SK-N-MC (cell line): ENCODE measurements around the gene MEGF9.
"Not testable (repeated sequence)": the region's sequence is repeated elsewhere in the genome, so short reads cannot be mapped to it uniquely, and the experiment has no call there.

Experiments
- DNase-seq: peaks from one replicate; pipeline ENCODE4 v3.0.0-alpha.2; 2011; ENCODE audit warnings: low read depth, low spot score
- H3K27ac ChIP-seq: fragments of 200-600 bp; sonication (generic); 2 replicates; pipeline ENCODE4 v1.5.1; 2016; ENCODE audit warnings: mixed run types
- H3K36me3 ChIP-seq: fragments of 200-600 bp; sonication (generic); 2 replicates; pipeline ENCODE4 v1.6.1; 2017; ENCODE audit warnings: antibody characterized with exemption, low read length, mixed read lengths; ENCODE audit not compliant: insufficient read depth
- H3K4me3 ChIP-seq: fragments of 200-600 bp; sonication (generic); 2 replicates; pipeline ENCODE4 v1.5.1; 2016
- H3K9ac ChIP-seq: fragments of 200-600 bp; sonication (generic); 2 replicates; pipeline ENCODE4 v1.8.0; 2017; ENCODE audit warnings: mixed run types, mixed read lengths; ENCODE audit not compliant: insufficient read length
- H3K9me3 ChIP-seq: fragments of 200-600 bp; sonication (generic); 2 replicates; pipeline ENCODE4 v1.6.1; 2017; ENCODE audit warnings: low read depth, mild to moderate bottlenecking, antibody characterized with exemption, low read length, moderate library complexity, mixed read lengths
- EZH2 ChIP-seq: fragments of 200-600 bp; sonication (generic); IDR thresholded peaks from one replicate; pipeline ENCODE4 v1.6.1; 2017; ENCODE audit warnings: antibody characterized with exemption
- FOXP2 ChIP-seq: optimal IDR thresholded peaks from 2 replicates; pipeline ENCODE3; 2011; ENCODE audit warnings: mild to moderate bottlenecking, moderate library complexity; ENCODE audit not compliant: insufficient read depth; ENCODE audit errors: extremely low read length, control extremely low read depth
- POLR2AphosphoS5 ChIP-seq: IDR thresholded peaks from 2 replicates; pipeline ENCODE4 v1.6.1; 2012; ENCODE audit warnings: mild to moderate bottlenecking, low read depth, low read length, borderline replicate concordance

MEGF9 gene

GRCh38 chr9:120755044-120755443 is 40.8 kb upstream of the MEGF9 start:
- peaks cover 12% of the 10 kb centered on the region; the same call in 1 of the 2 replicates for H3K36me3 ChIP-seq
- no peak for TF ChIP-seq POLR2AphosphoS5
- no peak overlapping the region for H3K4me3 ChIP-seq
- H3K9me3 ChIP-seq: no peaks in the 10 kb centered on the region
- no peak overlapping the region for H3K27ac ChIP-seq
- H3K9ac ChIP-seq: no peak overlapping the region
- DNase-seq: no peak

DNA sequence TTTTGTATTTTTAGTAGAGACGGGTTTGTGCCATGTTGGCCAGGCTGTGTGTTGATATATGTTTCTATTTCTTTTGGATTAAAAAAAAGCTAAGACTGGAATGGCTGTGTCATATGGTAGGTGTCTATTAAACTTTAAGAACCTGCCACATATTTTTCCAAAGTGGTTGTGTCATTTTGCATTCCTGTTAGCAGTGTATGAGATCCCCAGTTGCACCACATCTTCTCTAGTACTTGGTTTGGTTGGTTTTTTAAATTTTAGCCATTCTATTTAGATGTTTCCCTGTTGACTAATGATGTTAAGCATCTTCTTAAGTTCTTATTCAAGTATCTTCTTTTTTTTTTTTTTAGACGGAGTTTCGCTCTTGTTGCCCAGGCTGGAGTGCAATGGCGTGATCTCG is 36.2 kb upstream of the MEGF9 start:
- Histone ChIP-seq H3K36me3 (no peaks in the 10 kb centered on the region), H3K9ac (no peak overlapping the region), H3K4me3 (no peak overlapping the region), H3K27ac (no peak overlapping the region), H3K9me3 (no peaks in the 10 kb centered on the region)
- TF ChIP-seq POLR2AphosphoS5 (no peak), EZH2 (no peak), FOXP2 (no peak)
- DNase-seq: no peak

DNA sequence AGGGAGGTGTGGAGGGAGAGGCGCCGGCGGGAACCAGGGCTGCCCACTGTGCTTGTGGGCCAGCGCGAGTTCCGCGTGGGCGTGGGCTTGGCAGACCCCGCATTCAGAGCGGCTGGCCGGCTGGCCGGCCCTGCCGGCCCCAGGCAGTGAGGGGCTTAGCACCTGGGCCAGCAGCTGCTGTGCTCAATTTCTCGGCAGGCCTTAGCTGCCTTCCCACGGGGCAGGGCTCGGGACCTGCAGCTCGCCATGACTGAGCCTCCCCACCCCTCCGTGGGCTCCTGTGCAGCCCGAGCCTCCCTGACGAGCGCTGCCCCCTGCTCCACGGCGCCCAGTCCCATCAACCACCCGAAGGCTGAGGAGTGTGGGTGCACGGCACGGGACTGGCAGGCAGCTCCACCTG is 32.1 kb upstream of the MEGF9 start:
- not testable (repeated sequence) for H3K36me3 ChIP-seq, H3K27ac ChIP-seq, H3K4me3 ChIP-seq, H3K9ac ChIP-seq, DNase-seq, H3K9me3 ChIP-seq

GRCh38 chr9:120745278-120745677 is 31.0 kb upstream of the MEGF9 start:
- Histone ChIP-seq H3K36me3 (no peaks in the 10 kb centered on the region), H3K27ac (no peak overlapping the region), H3K9ac (no peak overlapping the region), H3K4me3 (no peak overlapping the region), H3K9me3 (no peaks in the 10 kb centered on the region)
- no peak for DNase-seq
- TF ChIP-seq EZH2 (no peak), FOXP2 (no peak), POLR2AphosphoS5 (no peak)

DNA sequence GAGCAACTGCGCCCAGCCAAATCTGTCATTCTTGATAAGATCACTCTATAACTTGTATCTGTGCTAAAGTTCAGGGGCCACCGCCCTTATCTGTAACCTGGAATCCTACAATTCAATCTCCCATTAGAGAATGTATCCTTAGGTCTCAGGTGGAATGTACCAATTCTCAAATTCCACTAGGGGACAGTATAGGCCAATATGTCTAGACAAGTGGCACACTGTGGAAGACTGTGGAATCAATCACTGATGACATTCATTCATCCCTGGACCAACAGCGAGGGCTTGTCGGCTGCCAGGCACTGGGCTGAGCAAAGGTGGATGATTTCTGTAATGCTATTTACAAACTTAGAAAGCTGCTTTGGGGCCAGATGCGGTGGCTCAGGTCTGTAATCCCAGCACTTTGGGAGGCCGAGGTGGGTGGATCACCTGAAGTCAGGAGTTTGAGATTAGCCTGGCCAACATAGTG is 28.7 kb upstream of the MEGF9 start:
- Histone ChIP-seq H3K4me3 (no peak overlapping the region), H3K27ac (no peak overlapping the region), H3K36me3 (no peaks in the 10 kb centered on the region), H3K9me3 (no peaks in the 10 kb centered on the region), H3K9ac (no peak overlapping the region)
- TF ChIP-seq POLR2AphosphoS5 (no peak), EZH2 (no peak), FOXP2 (no peak)
- no peak for DNase-seq

DNA sequence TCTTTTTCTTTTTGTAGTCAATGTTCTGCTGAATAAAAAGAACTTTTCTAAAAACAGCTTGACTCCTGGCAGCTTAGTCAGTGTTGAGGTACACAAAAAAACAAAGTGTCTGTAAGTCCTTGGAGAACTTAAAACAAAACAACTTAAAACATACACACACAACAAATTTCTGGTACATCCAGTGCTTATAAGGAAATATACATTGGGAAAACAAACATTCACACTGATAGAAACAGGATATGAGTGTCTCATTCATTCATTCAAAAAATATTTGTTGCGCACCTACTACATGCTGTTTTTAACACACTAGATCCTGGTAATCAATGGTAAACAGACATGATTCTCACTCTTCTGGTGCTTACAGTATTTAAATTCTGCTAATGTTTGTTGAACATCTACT is 27.4 kb upstream of the MEGF9 start:
- H3K9me3 ChIP-seq: no peaks in the 10 kb centered on the region
- TF ChIP-seq POLR2AphosphoS5 (no peak), FOXP2 (no peak), EZH2 (no peak)
- H3K9ac ChIP-seq: no peak overlapping the region
- H3K4me3 ChIP-seq: no peak overlapping the region
- no peak overlapping the region for H3K27ac ChIP-seq
- H3K36me3 ChIP-seq: no peaks in the 10 kb centered on the region
- no peak for DNase-seq

DNA sequence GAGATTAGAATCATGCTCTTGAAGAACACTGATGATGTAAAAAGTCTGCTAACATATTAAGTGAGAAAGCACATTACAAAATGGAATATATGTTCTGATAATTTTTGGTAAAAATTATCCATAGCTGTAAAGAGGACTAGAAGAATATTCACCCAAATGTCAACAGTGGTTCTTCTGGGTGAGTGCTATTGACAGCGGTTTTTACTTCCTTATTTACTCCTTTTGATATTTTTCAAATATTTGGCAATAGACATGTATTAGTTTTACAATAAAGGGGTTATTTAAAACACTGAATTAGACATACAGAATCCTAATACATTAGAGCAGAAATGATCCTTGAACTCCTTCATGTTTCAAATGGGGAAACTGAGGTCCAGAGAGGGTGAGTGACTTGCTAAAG is 26.9 kb upstream of the MEGF9 start:
- Histone ChIP-seq H3K27ac (no peak overlapping the region), H3K9me3 (no peaks in the 10 kb centered on the region), H3K36me3 (no peaks in the 10 kb centered on the region), H3K4me3 (no peak overlapping the region), H3K9ac (no peak overlapping the region)
- TF ChIP-seq POLR2AphosphoS5: no peak
- TF ChIP-seq EZH2: no peak
- TF ChIP-seq FOXP2: no peak
- DNase-seq: no peak

- Histone ChIP-seq H3K27ac (no peak overlapping the region), H3K4me3 (no peak overlapping the region), H3K9me3 (no peaks in the 10 kb centered on the region), H3K9ac (no peak overlapping the region), H3K36me3 (no peaks in the 10 kb centered on the region)
- TF ChIP-seq FOXP2: no peak
- DNase-seq: no peak
These were observed 25.9 kb upstream of the MEGF9 start for GRCh38 chr9:120740132-120740531.

DNA sequence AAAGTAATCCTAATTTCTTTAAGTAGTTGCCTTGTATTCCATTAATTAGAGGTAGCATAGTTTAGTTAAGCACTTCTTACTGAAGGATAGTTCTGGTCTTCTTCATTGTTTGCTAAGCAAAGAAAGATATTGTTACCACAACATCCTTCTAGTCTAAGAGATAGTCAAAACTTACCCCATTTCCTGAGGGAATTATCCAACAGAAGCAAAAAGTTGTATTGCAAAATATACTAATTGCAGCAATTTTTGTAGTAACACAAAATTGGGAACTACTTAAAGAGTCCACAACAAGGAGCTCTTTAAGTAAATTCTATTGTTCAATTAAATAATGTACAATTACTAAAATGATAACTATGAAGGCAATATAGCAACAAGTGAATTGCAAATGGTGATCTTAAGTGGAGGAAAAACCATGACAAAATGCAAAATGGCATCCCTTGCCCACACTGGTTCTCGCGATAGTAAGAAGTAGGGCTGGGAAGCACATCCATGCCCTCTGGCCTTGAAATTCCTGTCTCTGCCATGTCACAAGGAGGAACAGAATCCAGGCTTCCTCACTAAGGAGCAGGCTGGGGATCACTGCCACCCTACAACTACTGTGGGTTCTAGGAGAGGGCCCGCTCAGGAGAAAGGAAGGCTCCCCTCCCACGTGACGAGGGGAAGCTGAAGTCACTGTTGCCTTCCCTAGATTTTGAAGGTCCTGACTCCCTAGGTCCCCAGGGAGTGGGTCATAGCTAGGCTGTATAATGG is 23.3 kb upstream of the MEGF9 start:
- Histone ChIP-seq H3K27ac (no peak overlapping the region), H3K36me3 (no peaks in the 10 kb centered on the region), H3K4me3 (no peak overlapping the region), H3K9ac (no peak overlapping the region), H3K9me3 (no peaks in the 10 kb centered on the region)
- DNase-seq: no peak
- TF ChIP-seq FOXP2: no peak
- TF ChIP-seq POLR2AphosphoS5: no peak
- TF ChIP-seq EZH2: no peak

GRCh38 chr9:120736881-120737280 is 22.6 kb upstream of the MEGF9 start:
- H3K36me3 ChIP-seq: no peaks in the 10 kb centered on the region
- TF ChIP-seq FOXP2: no peak
- TF ChIP-seq POLR2AphosphoS5: no peak
- TF ChIP-seq EZH2: no peak
- no peak for DNase-seq

More at GRCh38 chr9:120736881-120737280, 22.6 kb upstream of the MEGF9 start:
- no peak overlapping the region for H3K27ac ChIP-seq
- no peaks in the 10 kb centered on the region for H3K9me3 ChIP-seq
- no peak overlapping the region for H3K9ac ChIP-seq
- H3K4me3 ChIP-seq: no peak overlapping the region
